ENCODE measurements around the gene KLK13. TPM values are rescaled to one million over a fixed set of nuclear protein-coding genes. Genes with fewer than 3 reads are reported as not detected.

KLK13 gene
- total RNA-seq, 2 donors from 2014 or later: not detected

GRCh38 chr19:51096473-51097165 lies 31.7 kb upstream of the KLK13 start:
- Histone ChIP-seq H3K36me3 (no peaks in the 10 kb centered on the region), H3K27ac (no peak overlapping the region), H3K9me3 (no peaks in the 10 kb centered on the region), H3K27me3 (no peaks in the 10 kb centered on the region), H3K4me1 (peaks cover 0 to 31% of the 10 kb centered on the region in 2 donors), H3K4me3 (no peak overlapping the region)
- TF ChIP-seq CTCF (IDR thresholded peaks at IDR 0.05): no peak
- DNase-seq (ENCODE audit: low spot score): no peak

GRCh38 chr19:51094696-51095279 lies 29.9 kb upstream of the KLK13 start:
- no peaks in the 10 kb centered on the region for H3K9me3 ChIP-seq
- peak; percentile 57 to 80 for TF ChIP-seq CTCF (IDR thresholded peaks at IDR 0.05)
- no peak for DNase-seq (ENCODE audit: low spot score)
- H3K27ac ChIP-seq: no peak overlapping the region
- H3K4me1 ChIP-seq: peaks cover 0 to 13% of the 10 kb centered on the region in 2 donors
- H3K27me3 ChIP-seq: no peaks in the 10 kb centered on the region
- no peak overlapping the region for H3K4me3 ChIP-seq
- no peaks in the 10 kb centered on the region for H3K36me3 ChIP-seq

- H3K36me3 ChIP-seq: no peaks in the 10 kb centered on the region
- TF ChIP-seq CTCF (IDR thresholded peaks at IDR 0.05): no peak
These were observed 28.8 kb upstream of the KLK13 start for GRCh38 chr19:51093510-51094345.

GRCh38 chr19:51093101-51093500 lies 28.2 kb upstream of the KLK13 start:
- TF ChIP-seq CTCF (IDR thresholded peaks at IDR 0.05): no peak
- H3K36me3 ChIP-seq: no peaks in the 10 kb centered on the region
- no peak for DNase-seq (ENCODE audit: low spot score)

More at GRCh38 chr19:51093510-51094345, 28.8 kb upstream of the KLK13 start:
- H3K4me3 ChIP-seq: no peak overlapping the region
- no peak overlapping the region for H3K27ac ChIP-seq
- H3K4me1 ChIP-seq: peaks cover 0 to 3% of the 10 kb centered on the region in 2 donors
- H3K9me3 ChIP-seq: no peaks in the 10 kb centered on the region
- no peaks in the 10 kb centered on the region for H3K27me3 ChIP-seq
- no peak for DNase-seq (ENCODE audit: low spot score)

GRCh38 chr19:51091895-51092873 lies 27.3 kb upstream of the KLK13 start:
- H3K27me3 ChIP-seq: no peaks in the 10 kb centered on the region
- no peak overlapping the region for H3K4me3 ChIP-seq
- H3K9me3 ChIP-seq: no peaks in the 10 kb centered on the region
- no peak for TF ChIP-seq CTCF (IDR thresholded peaks at IDR 0.05)
- no peak overlapping the region for H3K27ac ChIP-seq
- no peak for DNase-seq (ENCODE audit: low spot score)
- H3K4me1 ChIP-seq: peaks cover 0 to 2% of the 10 kb centered on the region in 2 donors
- H3K36me3 ChIP-seq: no peaks in the 10 kb centered on the region

More at GRCh38 chr19:51093101-51093500, 28.2 kb upstream of the KLK13 start:
- no peaks in the 10 kb centered on the region for H3K9me3 ChIP-seq
- H3K4me1 ChIP-seq: peaks cover 0 to 3% of the 10 kb centered on the region in 2 donors
- H3K27me3 ChIP-seq: no peaks in the 10 kb centered on the region
- no peak overlapping the region for H3K27ac ChIP-seq
- no peak overlapping the region for H3K4me3 ChIP-seq
